Caki2 (cell line): ENCODE results near the gene NFE2L3. TPM values are rescaled to one million over a fixed set of nuclear protein-coding genes. Genes with fewer than 3 reads are reported as not detected.
A peak's percentile ranks its signal among the peaks of the same experiment; 100 is the strongest.
"Not testable (repeated sequence)": the region's sequence is repeated elsewhere in the genome, so short reads cannot be mapped to it uniquely, and the experiment has no call there.

ENCODE experiments used
- DNase-seq: peaks from one replicate; pipeline ENCODE4 v3.0.0-alpha.2; 2015; ENCODE audit warnings: low read depth
- in situ Hi-C: cut with HindIII; loops from 2 replicates; pipeline ENCODE4 v1.10.0; 2016; ENCODE audit warnings: low sequenced_read_pairs, low pct_unique_long_range_greater_than_20kb, mixed read lengths
- total RNA-seq: library from RNA; depleted of rRNA; stranded (reverse); fragments of >200 nt; shearing (Covaris generic); gene quantifications from 2 replicates; pipeline ENCODE4 v1.2.3, GENCODE V29; 2014; ENCODE audit warnings: low replicate concordance

The NFE2L3 gene
- total RNA-seq, 1 experiment from 2014 or later = 88.0 TPM

DNA sequence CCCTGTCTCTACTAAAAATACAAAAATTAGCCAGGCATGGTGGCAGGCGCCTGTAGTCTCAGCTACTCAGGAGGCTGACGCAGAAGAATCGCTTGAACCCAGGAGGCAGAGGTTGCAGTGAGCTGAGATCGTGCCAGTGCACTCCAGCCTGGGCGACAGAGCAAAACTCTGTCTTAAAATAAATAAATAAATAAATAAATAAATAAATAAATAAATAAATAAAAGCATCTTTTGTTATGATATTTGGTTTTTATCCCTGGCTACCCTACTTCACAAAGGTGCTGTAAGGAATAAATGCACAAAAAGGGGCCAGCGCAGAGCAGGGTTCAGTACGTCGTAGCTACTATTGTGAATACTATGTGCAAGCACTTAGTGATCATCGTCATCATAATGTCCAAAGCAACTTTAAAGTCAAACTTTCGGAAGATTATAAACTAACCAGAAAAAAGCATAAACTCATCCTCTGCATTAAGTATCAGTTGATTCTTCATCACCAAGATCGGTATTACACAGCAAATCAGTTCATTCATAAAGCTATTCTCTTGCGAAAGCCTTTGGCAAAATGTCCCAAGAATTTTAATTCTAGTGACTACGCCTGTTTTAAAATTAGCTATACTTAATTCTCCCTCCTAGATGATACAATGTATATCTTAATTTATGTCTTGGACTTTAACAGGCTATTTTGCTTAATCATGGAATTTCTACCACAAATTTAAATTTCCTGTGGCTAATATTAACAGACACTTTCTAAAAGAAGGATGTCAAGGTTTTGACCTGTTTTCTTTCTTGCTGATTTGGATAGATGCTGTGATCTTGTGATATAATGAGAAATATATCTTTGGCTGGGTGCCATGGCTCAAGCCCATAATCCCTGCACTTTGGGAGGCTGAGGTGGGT, 7.6 kb upstream of the NFE2L3 start:
- DNase-seq = no peak
- in situ Hi-C loops = no loop called here

DNA sequence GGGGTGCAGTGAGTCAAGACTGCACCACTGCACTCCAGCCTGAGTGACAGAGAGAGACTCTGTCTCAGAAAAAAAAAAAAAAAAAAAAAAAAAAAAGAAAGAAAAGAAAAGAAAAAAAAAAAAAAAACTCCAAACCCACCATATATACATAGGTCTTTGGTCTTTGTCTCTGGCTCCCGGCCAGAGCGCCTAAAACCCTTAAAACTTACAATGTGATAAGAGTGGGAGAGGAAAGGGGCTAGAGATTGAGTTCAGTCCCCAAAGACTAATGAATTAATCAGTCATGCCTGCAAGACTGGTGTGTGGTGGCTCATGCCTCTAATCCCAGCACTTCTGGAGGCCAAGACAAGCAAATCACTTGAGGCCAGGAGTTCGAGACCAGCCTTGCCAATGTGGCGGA, 6.8 kb upstream of the NFE2L3 start:
- DNase-seq = no peak
- in situ Hi-C loops = no loop called here

DNA sequence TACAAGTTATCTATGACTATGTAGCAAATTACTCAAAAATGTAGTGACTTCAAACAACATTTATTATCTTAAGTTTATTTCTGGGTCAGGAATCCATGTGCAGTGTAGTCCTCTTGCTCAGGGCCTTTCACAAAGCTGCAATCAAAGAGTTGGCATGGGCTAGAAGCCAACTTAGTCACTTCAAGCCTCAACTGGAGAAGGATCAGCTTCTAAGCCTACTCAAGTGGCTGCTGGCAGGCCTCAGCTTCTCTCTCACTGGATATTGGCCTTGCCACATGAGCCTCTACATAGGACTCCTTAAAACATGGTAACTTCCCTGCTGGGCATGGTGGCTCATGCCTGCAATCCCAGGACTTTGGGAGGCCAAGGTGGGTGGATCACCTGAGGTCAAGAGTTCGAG, 5.0 kb upstream of the NFE2L3 start:
- in situ Hi-C loops = no loop called here
- no peak for DNase-seq

DNA sequence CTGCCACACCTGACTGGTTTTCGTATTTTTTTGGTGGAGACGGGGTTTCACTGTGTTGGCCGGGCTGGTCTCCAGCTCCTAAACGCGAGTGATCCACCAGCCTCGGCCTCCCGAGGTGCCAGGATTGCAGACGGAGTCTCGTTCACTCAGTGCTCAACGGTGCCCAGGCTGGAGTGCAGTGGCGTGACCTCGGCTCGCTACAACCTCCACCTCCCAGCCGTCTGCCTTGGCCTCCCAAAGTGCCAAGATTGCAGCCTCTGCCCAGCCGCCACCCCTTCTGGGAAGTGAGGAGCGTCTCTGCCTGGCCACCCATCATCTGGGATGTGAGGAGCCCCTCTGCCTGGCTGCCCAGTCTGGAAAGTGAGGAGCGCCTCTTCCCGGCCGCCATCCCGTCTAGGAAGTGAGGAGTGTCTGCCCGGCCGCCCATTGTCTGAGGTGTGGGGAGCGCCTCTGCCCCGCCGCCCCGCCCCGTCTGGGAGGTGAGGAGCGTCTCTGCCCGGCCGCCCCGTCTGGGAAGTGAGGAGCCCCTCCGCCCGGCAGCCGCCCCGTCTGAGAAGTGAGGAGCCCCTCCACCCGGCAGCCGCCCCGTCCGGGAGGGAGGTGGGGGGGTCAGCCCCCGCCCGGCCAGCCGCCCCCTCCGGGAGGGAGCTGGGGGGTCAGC, 4.2 kb upstream of the NFE2L3 start:
- in situ Hi-C loops, DNase-seq: not testable (repeated sequence)

DNA sequence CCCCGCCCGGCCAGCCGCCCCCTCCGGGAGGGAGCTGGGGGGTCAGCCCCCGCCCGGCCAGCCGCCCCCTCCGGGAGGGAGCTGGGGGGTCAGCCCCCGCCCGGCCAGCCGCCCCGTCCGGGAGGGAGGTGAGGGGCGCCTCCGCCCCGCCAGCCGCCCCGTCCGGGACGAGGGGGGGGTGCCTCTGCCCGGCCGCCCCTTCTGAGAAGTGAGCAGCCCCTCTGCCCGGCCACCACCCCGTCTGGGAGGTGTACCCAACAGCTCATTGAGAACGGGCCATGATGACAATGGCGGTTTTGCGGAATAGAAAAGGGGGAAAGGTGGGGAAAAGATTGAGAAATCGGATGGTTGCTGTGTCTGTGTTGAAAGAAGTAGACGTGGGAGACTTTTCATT, 3.7 kb upstream of the NFE2L3 start:
- DNase-seq, in situ Hi-C loops: not testable (repeated sequence)

DNA sequence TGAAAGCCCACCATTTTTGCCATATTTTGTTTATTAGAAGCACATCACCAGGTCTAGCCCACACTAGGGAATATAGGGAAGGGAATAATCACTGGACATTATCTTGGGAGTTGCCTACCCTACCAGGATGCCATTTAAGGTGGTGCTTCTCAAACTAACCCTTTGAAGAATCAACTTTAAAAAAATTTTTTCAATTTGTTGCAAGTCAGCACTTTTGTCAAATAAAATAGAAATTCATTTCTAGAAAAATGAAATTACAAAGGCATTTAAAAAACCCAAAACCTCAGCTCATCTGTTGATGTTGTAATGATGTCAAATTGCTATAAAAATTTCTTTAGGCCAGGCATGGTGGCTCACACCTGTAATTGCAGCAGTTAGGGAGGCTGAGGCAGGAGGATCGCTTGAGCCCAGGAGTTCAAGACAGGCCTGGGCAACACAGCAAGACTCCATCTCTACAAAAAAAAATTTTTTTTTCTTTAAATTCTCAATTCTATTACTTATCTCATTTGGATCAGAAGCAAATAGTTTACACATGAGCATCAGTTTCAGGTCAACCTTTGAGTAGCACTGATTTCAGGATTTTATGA, 2.5 kb upstream of the NFE2L3 start:
- DNase-seq = no peak
- in situ Hi-C loops = no loop called here

DNA sequence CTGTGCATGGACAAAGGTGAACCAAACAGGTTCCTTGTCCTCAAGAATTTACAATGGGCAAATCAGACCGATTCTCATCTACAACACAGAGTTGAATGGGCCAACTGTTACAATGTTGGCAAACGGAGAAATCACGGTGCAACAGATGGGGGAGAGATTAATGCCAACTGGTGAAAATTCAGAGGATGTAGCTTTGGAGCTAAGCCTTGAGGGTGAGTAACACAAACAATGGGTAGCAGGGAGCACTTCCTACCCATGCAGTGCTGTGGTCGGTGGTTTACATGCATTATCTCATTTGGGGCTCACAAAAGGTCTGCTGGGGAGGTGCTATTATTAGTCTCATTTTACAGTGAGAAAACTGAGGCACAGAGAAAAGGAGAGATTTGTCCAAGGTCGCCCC, 902 bp upstream of the NFE2L3 start:
- no peak for DNase-seq
- in situ Hi-C loops = no loop called here

DNA sequence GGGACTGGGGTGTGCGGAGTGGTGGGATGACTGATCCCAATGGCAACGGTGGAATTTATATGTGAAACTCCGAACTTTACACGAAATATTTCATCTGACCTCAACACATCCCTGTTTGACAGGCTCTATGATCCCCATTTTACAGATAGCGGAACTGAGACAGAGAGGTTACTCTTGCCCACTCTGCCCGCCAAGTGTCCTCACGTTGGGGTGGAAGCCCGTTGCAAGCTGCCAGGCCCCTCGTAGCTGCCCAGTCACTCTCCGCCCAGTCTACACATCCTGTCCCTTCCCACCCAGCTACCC, 397 bp upstream of the NFE2L3 start:
- in situ Hi-C loops = no loop called here
- DNase-seq = no peak

DNA sequence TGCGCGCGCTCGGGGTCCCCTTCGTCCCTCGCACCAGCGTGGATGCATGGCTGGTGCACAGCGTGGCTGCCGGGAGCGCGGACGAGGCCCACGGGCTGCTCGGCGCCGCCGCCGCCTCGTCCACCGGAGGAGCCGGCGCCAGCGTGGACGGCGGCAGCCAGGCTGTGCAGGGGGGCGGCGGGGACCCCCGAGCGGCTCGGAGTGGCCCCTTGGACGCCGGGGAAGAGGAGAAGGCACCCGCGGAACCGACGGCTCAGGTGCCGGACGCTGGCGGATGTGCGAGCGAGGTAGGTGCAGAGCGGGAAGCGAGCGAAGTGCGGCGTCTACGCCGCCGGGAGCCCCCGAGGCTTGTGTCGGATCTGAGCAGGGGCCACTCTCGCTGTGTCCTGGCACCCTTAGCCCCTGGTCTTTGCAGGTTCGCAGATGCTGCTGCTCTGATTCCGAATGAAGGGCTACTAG, 813 bp downstream of the NFE2L3 start:
- DNase-seq, in situ Hi-C loops: not testable (repeated sequence)

DNA sequence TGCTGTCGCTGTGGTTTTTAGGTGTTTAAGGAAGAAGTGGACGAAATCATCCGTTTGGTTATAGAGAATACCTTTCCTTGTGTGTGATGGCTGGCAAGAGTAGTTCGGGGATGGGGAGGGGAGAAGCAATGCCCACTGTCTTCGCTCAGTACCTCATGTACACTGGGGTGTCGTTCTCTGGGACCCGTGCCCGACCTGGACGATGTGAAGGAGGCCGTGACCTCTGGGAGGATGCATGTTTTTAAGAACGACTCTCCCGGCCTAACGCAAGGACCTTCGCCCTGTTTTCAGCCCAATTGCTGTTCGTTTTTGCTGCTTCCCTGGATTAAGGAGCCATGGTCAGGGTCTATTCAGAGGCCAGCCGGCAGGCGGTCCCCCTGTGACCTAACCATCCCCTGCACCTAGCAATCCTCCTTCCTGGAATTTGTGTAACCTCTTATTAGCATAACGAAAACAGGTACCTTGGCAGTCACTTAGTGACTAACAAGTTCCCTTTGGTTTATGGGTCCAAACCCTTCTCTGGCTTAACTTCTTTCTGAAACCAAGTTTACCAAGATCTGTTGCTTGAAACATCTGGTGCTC, 1.3 kb downstream of the NFE2L3 start:
- in situ Hi-C loops = no loop called here
- peak; percentile 53 for DNase-seq

DNA sequence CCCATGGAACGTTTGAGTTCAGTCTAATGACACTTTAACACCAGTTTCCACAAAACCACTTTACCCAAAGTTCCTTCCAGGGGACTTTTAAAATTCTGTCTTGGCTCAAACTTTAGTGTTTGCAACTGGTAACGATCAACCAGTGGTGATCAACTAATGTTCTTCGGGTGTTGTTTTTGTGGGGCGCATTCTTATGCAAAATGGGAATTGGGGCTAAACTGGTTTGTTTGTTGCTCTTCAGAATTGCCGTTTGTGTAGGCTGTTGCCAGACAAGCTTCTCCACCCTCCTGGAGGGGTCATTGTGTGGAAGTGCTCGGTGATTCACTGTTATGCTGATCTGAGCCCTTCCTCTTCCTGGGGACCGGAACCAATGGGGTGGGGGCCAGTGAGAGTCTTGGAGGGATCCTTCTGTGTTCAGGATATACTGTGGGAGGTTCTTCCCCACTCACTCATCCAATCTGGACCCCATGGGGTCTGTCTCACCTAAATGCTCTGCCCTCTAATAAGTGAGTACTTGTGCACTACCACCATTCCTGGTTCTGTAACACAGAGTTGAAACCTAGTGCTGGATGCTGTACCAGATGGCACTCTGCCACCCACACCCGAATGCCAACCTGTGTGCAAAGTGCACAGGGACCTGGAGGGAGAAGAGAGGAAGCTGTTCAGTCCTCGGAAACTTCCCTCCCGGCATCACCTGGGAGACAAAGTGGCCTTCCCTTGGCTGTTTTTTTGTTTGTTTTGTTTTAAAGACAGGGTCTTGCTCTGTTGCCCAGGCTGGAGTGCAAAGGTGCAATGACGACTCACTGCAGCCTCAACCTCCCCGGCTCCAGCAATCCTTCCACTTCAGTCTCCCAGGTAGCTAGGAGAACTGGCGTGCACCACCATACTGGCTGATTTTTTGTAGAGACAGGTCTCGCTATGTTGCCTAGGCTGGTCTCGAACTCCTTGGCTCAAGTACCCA, 2.1 kb downstream of the NFE2L3 start:
- in situ Hi-C loops = no loop called here
- peak; percentile 69 for DNase-seq

DNA sequence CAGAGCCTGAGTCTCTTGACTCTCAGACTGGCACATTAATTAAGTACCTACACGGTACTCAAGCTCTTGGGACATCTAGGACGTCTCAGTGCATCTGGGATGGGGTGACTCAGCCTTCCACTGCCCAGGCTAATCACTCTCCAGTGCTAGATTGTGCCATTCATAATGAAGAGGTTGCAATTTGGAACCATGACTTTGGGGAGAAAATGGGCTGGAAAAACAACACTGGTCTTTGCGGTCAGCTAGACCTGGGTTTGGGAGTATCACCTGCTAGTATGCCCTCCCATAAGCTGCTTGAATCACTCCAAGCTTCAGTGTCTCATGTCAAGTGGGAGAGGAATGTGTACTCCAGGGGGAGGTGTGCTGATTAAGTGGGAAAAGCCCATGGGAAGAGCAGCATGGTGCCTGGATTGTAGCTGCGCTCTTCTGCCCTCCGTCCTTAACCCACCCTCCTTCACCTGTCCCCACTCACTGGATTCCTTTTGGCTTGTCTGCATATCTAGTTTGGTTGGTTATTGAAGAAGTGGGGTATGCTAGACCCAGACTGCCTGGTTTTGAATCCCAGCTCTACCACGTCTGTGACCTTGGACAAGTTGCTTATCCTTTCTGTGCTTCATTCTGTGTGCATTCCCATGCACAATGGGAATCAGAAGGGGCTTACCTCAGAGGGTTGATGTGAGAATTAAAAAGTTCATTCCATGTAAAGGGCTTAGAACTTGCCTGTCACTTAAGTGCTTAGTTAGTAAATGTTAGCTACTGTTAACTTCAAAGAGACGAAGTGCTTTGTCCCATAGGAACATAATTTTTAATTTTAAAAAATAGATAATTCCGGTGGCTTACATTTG, 3.8 kb downstream of the NFE2L3 start:
- in situ Hi-C loops = no loop called here
- peak; percentile 91 for DNase-seq

DNA sequence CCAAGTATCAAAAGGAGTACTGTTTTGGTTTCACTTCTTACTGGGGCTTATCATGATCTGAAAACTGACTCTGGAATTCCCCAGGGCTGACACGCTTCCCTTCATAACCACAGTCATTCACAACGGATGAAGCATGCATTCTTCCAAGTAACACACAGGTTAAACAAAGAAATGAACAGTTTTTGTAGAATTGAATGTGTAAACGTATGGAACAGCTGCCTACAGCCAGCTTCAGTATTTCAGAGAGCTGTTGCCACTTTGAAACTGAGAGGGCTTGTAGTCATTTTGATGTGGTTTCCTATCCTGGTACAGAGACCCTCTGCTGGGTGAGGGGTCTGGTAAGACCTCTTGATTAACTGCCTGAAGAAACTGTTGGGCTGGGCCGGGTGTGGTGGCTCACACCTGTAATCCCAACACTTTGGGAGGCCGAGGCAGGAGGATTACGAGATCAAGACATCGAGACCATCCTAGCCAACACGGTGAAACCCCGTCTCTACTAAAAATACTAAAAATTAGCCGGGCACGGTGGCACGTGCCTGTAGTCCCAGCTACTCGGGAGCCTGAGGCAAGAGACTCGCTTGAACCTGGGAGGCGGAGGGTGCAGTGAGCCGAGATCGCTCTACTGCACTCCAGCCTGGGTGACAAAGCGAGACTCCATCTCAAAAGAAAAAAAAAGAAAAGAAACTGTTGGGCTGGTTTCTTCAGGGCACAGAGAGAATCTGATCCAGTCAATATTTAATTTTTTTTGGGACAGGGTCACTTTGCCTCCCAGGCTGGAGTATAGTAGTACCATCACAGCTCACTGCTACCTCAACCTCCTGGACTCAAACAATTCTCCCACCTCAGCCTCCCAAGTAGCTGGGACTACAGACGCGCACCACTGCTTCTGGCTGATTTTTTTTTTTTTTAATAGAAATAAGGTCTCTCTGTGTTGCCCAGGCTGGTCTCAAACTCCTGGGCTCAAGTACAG, 4.7 kb downstream of the NFE2L3 start:
- in situ Hi-C loops = no loop called here
- peak; percentile 87 for DNase-seq

DNA sequence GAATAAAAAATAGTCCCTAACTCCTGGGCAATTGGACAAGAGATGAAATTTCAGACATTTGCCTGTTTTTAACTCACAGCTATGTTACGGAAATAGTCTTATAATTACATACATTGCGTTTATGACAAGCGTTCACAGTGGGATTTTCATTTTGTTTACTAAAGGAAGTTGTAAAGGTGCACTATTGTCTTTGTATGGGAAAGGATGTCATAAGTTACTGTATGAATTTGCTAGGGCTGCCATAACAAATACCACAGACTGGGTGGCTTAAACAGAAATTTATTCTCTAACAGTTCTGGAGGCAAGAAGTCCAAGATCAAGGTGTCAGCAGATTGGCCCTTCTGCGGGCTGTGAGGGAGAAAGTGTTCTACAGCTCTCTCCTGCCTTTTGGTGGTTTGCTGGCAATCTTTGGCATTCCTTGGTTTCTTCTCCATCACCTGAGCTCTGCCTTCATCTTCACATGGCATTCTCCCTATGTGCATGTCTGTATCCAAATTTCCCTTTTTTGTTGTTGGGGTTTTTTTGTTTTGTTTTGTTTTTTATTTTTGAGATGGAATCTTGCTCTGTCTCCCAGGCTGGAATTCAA, 5.6 kb downstream of the NFE2L3 start:
- DNase-seq = no peak
- in situ Hi-C loops = no loop called here

DNA sequence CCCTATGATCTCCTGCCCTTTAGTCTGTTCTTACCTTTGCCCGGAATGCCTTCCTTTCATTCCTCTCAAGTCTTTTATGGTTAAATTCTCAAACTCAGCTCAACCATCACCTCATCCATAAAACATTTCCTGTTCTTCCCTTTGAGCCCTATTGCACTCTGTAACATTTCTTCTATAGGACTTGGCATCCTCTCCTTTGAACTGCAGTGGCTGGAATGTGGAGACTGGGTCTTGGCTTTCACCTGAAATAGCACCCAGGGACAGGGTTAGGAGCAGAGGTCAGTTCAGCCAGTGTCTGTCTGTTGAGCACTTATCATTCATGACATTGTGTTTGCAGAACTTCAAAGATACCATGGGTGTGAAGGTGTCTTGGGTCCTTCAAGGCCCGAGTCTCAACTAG, 7.2 kb downstream of the NFE2L3 start:
- DNase-seq = peak; percentile 43
- in situ Hi-C loops = no loop called here

DNA sequence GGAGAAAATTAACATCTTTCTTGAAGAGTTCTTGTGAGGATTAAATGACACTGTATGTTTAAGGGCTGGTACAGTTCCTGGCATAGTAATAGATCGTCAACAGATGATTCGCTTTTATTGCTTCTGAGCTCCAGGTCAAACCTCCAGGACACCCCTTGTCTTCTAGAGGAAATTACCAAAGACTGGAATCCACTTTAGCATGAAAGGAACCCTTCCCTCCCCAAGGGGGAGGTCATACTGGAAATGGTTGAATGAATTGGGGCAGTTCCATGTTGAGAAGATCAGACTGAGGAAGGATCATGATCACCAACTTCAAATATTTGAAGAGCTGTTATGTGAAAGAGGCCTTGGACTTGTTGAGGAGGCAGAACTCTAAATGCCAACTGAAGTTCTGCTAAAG, 8.9 kb downstream of the NFE2L3 start:
- in situ Hi-C loops = no loop called here
- DNase-seq = no peak
